GM12874 (cell line): ENCODE measurements around the gene DUSP9.

Experiments used
- TF ChIP-seq, protein P1 (sequence below): IDR thresholded peaks from 2 replicates; pipeline ENCODE4 v1.5.1; 2011; ENCODE audit warnings: low read depth, mild to moderate bottlenecking, control low read depth, low read length, moderate library complexity; ENCODE audit not compliant: insufficient read depth

DUSP9 gene, protein sequence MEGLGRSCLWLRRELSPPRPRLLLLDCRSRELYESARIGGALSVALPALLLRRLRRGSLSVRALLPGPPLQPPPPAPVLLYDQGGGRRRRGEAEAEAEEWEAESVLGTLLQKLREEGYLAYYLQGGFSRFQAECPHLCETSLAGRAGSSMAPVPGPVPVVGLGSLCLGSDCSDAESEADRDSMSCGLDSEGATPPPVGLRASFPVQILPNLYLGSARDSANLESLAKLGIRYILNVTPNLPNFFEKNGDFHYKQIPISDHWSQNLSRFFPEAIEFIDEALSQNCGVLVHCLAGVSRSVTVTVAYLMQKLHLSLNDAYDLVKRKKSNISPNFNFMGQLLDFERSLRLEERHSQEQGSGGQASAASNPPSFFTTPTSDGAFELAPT

DNA sequence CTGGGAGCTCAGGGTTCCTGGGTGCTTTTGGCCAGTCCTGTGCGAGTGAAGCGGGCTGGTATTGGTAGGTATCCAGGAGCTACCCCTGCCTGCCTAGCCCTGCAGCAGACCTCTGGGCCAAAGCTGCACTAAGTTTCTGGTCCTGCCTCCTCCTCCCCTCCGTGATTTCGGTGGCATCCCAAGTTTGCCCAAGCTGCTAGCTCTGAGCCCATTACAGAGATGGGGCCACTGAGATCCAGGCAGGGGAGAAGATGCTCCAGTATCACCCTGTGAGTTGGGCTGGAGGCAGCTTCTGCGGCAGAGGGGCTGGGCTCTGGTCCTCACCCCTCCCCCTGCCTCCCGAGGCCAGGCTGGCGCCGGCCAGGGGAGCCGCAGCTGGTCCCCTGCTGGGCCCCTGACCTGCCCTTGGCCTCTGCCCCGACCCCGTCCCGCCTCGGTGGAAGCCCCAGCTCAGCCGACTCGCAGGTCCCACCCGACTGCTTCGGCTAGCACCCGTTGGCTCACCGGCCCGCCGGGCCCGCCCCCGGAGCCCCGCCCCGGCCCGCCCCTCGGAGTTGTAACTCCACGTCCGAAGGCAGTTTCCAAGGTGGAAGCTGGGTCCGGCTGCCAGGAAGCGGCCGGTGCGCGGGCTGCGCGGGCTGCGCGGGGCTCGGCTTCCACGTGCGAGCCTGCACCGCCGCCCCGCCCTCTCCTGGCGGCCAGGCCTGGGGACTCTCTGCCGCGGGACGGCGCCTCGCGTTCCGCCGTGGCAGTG lies at the start of gene DUSP9:
DUSP9 (plus strand) TSS at position 584 of the 754 bp plus-strand sequence. CDS start 751 bp downstream, outside the sequence.
- TF ChIP-seq, protein P1, sequence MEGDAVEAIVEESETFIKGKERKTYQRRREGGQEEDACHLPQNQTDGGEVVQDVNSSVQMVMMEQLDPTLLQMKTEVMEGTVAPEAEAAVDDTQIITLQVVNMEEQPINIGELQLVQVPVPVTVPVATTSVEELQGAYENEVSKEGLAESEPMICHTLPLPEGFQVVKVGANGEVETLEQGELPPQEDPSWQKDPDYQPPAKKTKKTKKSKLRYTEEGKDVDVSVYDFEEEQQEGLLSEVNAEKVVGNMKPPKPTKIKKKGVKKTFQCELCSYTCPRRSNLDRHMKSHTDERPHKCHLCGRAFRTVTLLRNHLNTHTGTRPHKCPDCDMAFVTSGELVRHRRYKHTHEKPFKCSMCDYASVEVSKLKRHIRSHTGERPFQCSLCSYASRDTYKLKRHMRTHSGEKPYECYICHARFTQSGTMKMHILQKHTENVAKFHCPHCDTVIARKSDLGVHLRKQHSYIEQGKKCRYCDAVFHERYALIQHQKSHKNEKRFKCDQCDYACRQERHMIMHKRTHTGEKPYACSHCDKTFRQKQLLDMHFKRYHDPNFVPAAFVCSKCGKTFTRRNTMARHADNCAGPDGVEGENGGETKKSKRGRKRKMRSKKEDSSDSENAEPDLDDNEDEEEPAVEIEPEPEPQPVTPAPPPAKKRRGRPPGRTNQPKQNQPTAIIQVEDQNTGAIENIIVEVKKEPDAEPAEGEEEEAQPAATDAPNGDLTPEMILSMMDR = no peak

DNA sequence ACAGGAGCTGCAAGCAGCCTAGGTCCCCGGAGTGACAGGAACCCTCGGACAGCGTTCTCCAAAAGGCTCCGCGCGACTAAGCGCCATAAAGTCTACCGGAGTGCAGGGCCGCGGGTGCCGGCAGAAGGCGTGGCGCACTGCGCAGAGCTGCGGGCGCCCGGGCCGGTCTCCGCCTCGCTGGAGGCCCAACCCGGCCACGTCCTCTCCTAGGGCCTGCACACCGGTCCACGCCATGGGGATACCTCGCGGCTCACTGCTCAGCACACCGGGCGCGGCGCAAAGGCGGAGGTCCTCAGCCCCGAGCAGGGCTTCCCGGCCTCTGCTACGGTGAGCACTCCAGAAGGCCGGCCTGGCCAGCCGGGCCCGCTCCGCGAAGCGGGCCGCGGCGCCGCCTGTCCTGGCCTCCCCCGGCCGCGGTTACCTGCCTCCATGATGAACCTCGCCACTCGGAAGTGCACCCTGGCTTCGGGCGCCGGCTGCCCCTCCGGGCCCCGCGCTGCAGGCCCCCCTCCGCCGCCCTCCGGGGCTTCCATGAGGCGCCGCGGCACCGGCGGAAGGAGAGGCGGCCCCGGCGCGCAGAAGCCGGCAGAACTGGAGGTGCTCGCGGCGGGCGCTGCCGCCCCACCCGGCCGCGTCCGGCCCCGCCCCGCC lies 48.3 kb upstream of the DUSP9 start, which contains the start of gene CCNQ:
CCNQ (minus strand) TSS at position 599 of the 651 bp plus-strand sequence; CDS start at position 533, 66 bp downstream.
- TF ChIP-seq, protein P1 = no peak

DNA sequence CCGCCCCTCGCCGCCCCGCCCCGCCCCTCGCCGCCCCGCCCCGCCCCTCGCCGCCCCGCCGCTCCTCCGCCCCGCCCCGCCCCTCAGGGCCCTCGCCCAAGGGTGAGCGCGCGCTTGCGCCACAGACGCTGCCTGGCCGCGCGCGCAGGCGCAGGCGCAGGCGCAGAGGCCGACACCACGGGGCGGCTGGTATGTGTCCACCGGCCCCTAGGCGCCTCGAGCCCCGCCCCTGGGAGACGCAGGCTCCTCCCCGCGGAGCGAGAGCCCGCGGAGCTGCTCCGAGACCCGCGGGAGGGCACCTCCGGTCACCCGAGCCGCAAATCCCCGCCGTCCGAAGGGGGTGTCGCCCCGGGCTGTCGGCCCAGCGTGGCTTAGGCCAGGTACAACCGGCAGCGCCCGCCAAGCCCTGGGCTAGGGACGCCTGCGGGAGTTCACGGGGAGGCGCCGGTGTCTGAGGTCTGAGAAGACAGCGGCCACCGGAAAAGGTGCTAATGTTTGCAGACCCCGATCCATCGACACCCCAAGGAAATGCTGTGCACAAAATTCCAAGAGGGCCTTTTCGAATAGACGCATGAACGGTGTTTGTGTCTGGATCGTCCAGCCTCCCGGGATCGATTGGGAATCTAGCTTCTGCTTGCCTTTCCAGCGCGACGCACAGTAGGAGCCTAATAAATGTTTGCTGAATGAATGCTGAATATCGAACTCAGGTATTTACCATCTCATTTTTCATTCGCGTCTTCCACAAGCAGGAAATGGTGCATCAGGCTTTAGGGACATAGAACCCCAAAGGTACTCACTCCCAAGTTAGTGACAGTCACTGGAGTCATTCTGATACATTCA lies 47.6 kb upstream of the DUSP9 start:
- TF ChIP-seq, protein P1 = no peak

DNA sequence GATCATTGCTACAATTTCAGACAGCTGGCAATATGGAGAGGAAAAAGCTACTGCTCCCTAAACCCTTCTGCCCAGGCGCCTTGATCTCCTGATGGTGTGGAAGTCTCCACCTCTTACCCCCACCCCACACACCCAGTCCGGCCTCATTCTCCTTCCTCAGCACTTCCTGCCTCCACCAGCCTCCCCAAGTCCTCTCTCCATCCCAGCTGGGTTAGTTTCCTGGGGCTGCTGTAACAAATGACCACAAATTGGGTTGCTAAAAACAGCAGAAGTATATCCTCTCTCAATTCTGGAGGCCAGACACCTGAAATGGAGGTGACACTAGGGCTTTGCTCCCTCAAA lies 47.0 kb upstream of the DUSP9 start:
- TF ChIP-seq, protein P1 = no peak

DNA sequence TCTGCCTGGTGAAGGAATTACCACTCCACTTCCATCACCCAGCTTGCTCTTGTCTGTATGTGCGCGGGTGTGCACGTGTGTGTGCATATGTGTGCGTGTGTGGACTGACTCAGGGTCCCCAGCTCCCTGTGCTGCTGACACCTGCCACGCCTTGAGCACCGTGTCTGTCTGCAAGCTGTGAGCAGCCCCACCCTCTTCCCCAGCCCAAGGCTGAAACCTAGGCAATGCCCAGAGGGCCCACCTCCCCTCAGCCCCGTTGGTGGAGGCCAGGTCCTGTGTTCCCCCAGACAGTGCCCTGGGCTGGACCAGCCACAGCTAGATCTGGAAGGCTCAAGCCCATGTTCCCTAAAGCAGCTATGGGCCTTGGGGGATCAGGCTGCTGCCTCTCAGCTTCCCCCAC lies 46.1 kb upstream of the DUSP9 start:
- TF ChIP-seq, protein P1 = no peak

DNA sequence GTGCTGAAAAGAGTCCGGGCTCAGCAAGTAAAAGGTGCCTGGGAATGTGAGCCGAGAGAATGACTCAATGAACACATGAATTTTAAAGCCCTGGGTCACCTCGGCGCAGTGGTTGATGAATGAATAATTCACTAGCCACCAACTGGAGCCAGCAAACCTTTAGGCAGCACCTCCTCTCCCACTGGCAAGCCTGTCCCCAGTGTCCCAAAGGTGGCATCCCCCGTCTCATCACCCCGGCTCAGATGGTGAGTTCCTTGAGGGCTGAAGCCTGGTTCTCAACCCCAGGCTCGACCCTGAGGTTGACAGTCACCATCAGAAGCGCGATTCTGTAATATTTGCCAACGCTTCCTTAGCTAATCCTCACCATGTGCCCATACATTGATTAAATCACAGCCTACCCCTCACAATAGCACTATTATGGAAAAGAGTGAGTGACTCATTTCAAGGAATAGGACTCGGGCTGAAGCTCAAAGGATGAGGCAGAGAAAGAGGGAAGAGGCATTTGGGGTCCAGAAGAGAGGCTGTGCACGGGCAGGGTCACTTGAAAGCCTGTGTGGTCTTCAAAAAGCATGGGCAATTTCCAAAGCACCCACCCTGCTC lies 45.4 kb upstream of the DUSP9 start:
- TF ChIP-seq, protein P1 = no peak
